GM18511 (cell line): ENCODE data around the gene LPAR4.
"Not testable (repeated sequence)": the region's sequence is repeated elsewhere in the genome, so short reads cannot be mapped to it uniquely, and the experiment has no call there.

Source experiments
- ATAC-seq: cut with Tn5 transposase; IDR thresholded peaks from one replicate; pipeline ENCODE4 v1.9.1; 2021; ENCODE audit warnings: mild to moderate bottlenecking, moderate library complexity; ENCODE audit not compliant: unreplicated experiment

Gene LPAR4, protein sequence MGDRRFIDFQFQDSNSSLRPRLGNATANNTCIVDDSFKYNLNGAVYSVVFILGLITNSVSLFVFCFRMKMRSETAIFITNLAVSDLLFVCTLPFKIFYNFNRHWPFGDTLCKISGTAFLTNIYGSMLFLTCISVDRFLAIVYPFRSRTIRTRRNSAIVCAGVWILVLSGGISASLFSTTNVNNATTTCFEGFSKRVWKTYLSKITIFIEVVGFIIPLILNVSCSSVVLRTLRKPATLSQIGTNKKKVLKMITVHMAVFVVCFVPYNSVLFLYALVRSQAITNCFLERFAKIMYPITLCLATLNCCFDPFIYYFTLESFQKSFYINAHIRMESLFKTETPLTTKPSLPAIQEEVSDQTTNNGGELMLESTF

DNA sequence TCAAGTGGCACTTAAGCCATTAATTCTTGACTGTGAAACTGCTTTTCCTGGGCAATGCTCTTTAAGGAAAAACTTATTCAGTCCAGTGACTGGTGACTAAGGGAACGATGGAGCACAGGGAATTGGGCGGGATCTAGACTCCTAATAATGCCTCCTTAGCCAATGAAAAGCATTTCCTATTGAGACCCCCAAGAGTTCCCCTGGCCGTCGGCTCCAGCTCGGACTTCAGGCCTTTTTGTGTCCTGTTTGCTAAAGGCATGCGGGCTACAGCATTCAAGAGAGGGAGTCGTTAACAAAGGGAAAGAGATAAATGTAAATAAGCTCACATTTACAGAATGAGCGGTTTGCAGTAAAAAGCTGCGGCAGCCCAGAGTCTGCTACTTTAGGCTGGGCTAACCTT is at the start of gene LPAR4:
TSS of gene LPAR4 (plus strand) at position 232 of the 400 bp plus-strand sequence. CDS start 7,150 bp downstream, outside the sequence.
- no peak for ATAC-seq

DNA sequence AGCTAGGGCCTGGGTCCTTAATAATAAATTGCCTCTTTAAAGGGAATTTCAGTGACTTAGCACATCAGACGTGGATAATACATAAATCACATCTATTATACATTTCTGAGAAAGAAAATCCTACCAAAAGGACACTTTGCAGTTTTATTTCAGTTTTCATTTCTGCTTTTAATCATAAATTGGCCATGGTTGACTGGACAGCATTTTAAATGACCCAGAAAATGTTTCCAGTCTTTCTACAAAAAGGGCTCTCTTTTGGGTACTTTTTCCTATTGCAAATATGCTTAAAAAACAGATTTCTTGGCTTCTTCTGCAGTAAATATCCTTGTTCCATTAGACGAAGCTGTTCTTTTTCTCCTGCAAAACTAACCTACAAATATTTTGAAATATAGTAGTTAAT is 41.4 kb upstream of the LPAR4 start:
- ATAC-seq = no peak

DNA sequence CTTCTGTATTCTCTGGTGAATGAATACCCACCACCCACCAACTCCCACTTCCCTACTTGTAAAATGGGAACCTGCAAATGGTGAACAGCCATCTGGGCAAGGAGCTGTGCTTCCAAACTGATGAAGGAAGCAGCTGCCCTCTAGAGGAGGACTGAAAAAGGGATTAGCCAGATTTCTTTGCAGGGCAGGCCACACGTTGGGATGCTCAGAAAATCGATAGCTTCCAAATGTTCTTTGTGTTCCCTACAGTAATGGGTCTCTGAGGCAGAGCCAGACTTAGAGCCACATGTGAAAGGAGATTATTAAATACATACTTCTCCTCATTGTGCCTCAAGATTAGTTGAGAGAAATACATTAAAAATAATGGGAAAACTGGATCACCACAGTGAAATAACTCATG is 39.3 kb upstream of the LPAR4 start:
- no peak for ATAC-seq

DNA sequence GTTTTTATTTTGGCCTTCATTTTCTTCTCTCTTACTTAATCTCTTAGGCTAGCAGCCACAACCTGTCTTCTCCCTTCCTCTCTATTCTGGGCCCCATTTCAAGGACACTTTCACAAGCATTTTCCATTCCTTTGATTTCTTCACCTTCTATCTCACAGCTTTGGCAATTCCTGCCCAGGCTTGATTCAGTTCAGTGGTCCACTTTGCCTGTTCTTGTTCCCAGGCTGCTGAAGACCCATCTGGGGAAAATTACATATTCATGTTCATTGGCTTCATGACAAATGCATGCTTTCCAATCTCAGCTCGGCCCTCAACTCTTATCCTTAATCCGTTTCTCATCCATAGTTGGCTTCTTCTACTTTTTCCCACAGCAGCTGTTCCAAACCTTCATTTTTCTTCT is 38.7 kb upstream of the LPAR4 start:
- no peak for ATAC-seq

DNA sequence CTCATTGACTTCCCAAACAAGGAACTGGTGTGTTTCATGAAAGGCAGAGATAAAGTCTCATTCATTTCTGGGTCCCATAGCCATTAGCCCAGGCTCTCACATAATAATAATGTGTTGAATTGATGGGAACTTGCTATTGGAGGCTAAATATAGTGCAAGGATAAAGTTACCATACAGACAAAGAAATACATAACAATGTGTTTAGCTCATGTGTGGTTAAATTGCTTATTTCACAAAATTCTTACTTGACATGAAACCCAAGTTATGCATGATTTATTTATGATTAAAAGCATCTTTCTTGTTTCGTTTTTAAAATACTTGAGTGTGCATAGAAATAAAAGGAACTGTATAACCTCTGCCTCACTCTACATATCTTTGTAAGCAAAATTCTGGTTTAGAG is 37.3 kb upstream of the LPAR4 start:
- no peak for ATAC-seq

DNA sequence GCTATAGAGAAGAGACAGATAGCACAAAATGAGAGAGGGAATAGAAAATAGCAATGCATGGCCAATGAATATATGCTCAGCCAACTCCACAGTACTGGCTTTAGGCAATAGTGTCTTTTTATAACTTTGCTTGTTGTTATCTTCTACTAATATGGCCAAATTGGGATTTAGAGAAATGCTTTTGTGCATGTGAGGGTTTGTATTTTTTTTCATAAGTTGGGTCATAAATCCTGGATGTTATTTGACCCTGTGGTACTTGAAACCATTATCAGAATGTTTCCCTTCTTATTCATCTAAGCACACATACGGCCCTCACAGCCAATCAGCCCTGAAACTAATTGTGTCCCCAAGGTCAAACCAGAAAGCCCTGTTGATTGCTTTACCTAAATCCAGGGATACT is 35.2 kb upstream of the LPAR4 start:
- no peak for ATAC-seq

DNA sequence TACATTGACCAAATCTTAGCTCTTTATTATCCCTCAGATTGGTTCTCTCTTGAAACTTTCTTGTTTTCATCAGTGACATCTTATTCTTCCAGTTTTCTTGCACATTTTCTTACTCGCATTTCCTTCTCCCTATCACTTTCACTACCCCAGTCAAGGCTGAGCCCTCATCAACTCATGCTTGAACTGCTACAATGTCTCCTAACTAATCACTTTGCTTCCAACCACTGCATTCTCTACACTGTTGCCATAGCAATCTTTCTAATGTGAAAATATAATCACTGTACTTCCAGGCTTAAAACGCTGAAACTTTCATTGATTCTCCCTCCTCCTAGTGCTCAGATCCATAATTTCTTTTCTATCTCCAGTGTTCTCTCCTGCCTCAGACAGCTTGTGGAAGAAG is 22.2 kb upstream of the LPAR4 start:
- no peak for ATAC-seq

DNA sequence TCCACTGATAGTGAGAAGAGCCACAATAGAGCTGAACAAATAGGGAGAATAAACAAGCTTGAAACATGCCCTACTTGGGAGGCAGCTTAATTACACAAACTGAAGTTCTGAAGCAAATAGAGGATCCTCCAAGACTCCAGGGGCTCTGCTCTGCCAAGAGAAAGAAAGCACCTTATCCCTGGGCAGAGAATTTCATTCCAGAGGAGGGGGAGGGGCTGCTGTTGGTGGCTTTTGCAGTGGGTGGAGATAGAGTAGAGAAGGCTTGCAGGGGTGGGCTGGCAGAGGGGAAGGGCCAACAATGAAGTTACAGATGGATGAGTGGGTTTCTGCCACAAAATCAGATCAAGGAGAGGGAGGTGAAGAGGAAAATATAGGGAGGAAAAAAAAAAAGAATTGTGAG is 1.0 kb upstream of the LPAR4 start:
- ATAC-seq = no peak

DNA sequence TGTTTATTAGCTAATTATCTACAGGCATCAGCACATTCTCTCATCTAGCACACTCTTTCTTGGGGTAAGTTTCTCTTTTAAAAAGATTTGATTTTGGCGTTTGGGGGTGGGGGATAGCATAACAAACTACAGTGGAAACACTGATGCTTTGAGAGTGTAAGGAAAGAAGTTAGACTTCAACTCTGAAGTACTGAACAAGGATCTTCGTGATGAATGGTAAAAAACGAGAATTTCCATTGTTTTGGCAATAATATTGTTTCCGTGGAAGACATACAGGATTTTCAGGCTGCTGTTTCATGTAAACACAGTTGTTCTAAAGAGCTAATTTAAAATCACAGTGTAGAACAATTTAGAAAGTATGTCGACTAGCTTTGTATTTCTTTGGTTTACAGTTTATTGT is 451 bp downstream of the LPAR4 start:
- no peak for ATAC-seq

DNA sequence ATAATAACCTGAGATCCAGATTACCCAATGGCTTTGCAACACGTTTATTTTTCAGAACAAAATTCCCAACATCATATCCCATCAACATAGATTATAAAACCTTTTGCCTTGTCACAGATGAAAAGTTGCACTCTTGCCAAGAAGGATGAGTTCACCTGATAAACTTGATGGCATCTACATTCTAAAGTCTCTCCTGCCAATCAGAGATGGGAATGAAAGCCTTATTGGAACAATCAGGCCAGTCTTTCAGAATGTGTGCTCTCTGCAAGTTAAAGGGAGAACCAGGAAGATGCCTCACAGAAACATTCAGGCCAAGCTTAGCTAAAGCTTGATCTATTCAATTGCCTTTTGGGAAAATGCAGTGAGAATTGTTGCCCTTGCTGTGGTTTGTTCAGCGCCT is 1.3 kb downstream of the LPAR4 start:
- no peak for ATAC-seq

DNA sequence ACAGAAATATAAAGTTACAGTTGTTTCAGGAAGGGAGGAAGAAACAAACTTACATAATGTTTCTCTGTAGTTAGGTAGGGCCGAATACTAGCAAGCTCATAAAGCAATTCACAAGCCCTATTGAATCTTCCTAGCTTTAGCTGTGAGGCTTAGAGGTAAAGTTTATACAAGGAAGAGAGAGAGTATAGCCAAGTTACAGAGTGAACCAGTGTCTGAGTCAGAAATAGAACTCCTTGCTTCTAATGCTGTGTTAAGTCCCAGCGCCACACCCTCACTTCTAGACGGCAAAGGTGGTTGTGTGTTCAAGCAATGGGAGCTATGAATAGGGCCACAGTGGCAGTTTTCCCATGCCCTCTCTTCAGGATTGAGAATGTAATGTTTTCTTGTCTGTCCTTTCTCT is 6.1 kb downstream of the LPAR4 start:
- no peak for ATAC-seq

DNA sequence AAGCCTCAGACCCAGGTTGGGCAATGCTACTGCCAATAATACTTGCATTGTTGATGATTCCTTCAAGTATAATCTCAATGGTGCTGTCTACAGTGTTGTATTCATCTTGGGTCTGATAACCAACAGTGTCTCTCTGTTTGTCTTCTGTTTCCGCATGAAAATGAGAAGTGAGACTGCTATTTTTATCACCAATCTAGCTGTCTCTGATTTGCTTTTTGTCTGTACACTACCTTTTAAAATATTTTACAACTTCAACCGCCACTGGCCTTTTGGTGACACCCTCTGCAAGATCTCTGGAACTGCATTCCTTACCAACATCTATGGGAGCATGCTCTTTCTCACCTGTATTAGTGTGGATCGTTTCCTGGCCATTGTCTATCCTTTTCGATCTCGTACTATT is 7.4 kb downstream of the LPAR4 start:
- peak; percentile 92 for ATAC-seq

DNA sequence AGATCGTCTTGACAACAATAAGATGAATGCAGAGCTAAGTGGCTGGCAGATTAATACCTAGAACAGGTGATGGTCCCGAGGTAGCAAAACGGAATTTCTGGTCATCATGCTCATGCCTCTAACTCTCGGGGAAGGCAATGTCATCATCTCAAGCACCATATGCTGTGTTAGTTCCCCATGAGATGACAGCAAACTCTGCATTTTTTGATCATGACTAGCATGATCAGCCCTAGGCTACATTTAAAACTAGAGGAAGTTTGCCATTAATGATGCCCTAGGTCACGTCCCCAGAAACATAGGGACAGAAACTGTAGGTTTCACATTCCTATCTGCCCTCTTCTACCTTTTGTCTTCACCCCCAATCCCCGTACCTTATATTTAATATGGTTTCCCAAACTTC is 11.6 kb downstream of the LPAR4 start:
- no peak for ATAC-seq

DNA sequence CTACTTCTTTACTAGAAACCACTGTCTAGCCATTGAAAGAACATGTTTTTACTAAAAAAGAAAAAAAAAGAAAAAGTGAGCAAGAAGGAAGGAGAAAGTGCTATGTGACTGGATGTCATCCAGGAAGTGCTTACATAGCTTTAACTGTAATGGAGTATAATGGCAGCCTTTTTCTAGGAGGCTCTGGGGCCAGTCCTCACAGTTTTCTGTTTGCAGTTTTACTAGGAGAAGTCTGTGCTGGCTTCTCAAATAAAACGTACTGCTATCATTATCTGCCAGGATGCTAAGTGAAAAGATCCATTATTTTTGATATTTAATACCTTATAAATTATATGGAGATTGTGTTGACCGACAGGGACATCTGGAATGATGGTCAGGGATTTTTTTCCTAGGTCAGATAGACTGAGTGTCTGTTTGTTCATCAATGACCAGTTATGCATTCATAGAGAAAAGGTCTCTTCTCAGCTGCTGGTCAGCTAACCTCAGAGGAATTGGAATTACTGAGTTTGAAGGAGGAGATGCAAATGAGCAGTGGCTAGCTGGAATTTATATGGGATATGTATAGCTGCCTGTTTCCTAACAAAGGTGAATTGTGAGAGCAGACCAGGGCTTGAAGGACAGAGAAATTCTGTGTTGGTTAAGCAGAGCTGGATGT is 21.7 kb downstream of the LPAR4 start:
- no peak for ATAC-seq

DNA sequence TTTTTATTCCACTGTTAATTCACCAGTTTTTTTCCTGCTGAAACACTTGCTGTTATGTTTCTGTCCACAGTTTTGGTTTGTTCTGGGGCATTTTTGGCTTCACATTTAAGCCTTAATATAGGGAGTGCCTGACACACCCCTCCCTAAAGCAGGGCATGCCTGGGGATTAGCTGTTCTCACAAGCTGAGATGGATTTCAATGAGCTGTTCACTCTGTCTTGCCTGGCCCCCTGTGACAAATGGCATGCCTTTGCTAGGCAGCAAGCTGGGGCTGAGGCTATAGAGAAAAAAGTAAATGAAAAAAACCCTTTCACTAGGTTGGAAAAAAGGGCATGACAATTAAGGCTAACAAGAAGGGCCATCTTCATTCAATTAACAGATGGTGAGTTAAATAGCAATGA is 22.4 kb downstream of the LPAR4 start:
- ATAC-seq = no peak

DNA sequence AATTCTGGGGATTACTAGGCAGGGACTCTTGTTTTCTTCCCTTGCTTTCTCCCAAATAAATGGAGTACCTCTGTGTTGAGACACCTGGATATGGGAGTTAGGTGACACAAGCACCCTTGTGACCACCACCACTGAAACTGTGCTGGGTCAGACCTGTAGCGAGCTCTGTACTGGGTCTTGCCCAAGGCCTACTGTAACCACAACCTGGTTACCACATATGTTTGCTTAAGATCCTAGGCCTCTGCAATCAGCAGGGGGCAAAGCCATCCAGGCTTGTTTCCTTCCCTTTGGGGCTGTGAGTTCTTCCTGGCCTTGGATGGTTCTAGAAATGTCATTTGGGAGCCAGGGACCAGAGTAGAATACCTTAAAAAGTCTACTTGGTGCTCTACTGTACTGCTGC is 49.4 kb downstream of the LPAR4 start:
- ATAC-seq = no peak

DNA sequence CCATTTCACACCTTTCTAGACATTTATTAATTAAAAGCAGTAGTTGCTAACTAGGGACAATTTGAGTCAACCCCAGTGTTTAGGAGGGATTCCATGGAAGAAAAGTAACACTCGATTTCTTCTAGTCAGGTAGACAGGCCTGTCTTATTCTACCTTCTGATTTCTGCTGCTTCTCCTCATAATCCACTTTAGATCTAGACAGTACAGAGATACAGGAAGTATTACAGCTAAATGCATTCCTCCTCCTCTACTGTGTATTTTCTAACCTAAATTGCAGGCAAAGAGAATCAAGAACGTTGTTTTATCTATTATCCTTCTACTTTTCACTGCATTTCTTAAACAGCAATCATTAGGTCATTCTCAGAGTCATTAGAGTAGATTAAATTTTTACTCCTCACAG is 52.6 kb downstream of the LPAR4 start:
- no peak for ATAC-seq

DNA sequence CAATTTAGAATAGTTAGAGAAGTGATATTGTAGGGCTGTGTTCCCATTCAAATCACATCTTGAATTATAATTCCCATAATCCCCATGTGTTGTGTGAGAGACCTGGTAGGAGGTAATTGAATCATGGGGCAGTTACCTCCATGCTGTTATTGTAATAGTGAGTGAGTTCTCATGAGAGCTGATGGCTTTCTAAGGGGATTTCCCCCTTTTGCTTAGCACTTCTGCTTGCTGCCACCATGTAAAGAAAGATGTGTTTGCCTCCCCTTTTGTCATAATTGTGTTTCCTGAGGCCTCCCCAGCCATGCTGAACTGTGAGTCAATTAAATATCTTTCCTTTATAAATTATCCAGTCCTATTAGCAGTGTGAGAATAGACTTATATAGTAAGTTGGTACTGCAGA is 53.2 kb downstream of the LPAR4 start:
- ATAC-seq = no peak

DNA sequence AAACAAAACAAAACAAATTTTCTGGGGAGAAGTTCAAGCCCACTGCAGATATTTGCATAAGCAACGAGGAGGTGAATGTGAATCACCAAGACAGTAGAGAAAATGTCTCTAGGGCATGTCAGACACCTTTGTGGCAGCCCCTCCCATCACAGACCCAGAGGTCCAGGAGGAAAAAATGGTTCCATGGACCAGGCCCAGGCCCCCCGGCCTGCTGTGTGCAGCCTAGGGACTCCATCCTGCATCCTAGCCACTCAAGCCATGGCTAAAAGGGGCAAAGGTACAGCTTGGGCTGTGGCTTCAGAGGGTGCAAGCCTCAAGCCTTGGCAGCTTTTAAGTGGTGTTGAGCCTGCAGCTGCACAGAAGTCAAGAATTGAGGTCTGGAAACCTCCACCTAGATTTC is 54.0 kb downstream of the LPAR4 start:
- ATAC-seq = no peak

DNA sequence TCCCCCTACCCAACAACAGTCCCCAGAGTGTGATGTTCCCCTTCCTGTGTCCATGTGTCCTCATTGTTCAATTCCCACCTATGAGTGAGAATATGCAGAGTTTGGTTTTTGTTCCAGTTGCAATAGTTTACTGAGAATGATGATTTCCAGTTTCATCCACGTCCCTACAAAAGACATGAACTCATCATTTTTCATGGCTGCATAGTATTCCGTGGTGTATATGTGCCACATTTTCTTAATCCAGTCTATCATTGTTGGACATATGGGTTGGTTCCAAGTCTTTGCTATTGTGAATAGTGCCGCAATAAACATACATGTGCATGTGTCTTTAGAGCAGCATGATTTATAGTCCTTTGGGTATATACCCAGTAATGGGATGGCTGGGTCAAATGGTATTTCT is 55.0 kb downstream of the LPAR4 start:
- not testable (repeated sequence) for ATAC-seq
